LNCaP clone FGC (cell line): ENCODE measurements around the gene TP53BP1.

Source experiments
- DNase-seq: peaks from one replicate; pipeline ENCODE4 v3.0.0-alpha.2; 2011; ENCODE audit warnings: low read depth
- H3K4me3 ChIP-seq: 2 replicates; pipeline ENCODE4 v1.5.1; 2011; ENCODE audit warnings: mild to moderate bottlenecking, low read depth, low read length, control low read depth
- CTCF ChIP-seq: IDR thresholded peaks from 2 replicates; pipeline ENCODE4 v1.5.1; 2012; ENCODE audit warnings: mild to moderate bottlenecking; ENCODE audit not compliant: control insufficient read depth, insufficient read depth; ENCODE audit errors: extremely low read depth

Gene TP53BP1

DNA sequence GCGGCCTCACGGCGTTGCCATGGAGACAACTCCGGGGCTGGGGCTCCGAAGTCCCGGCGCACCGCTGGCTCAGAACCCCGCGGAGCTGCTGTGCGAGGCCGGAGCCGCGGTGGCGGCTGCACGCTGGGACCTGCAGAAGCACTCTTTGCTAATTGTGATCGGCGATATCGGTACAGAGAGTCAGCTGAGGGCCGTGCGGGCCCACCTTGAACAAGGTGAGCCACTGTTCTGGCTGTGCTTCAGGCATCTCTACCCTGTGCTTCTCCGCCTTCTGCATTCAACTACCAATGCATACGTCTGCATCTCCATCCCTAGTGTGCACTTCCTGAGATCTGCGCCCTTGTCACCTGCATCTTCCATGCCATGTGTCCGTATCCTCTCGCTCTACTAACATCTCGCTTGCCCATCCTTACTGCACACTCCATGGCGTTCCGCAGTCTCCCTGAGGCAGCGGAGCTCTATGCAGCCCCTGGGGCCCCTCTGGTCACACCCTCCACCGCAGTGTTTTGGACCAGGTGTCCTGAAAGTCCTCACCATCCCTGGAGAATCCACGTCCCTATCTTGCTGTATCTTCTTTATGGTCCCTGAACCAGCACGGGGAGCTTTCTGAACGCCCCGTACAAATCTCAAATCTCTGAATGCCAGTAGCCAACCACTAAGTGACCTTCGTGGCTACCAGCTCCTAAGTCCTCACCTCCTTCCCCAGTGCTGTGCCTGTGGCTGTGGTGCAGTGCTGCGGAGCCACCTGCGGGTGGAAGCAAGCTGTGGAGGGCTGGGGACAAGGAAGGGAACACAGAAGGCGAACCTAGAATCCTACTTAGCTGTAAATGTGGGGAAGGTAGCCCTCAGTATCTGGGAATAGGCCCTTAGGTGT, 18.3 kb upstream of the TP53BP1 start:
- TF ChIP-seq CTCF = peak; percentile 44
- peak overlapping the region; percentile 71 for H3K4me3 ChIP-seq
- DNase-seq = no peak

- no peak for TF ChIP-seq CTCF
- peak; percentile 94 for DNase-seq
- H3K4me3 ChIP-seq = peak overlapping the region; percentile 71
Measured at GRCh38 chr15:43510200-43511011, 17.4 kb upstream of the TP53BP1 start.

- TF ChIP-seq CTCF = no peak
- no peak for DNase-seq
- peak overlapping the region; percentile 71 for H3K4me3 ChIP-seq
Measured at GRCh38 chr15:43509660-43510199, 16.8 kb upstream of the TP53BP1 start.

- no peak for DNase-seq
- H3K4me3 ChIP-seq = no peak overlapping the region
Measured at GRCh38 chr15:43508991-43509659, 16.2 kb upstream of the TP53BP1 start.

DNA sequence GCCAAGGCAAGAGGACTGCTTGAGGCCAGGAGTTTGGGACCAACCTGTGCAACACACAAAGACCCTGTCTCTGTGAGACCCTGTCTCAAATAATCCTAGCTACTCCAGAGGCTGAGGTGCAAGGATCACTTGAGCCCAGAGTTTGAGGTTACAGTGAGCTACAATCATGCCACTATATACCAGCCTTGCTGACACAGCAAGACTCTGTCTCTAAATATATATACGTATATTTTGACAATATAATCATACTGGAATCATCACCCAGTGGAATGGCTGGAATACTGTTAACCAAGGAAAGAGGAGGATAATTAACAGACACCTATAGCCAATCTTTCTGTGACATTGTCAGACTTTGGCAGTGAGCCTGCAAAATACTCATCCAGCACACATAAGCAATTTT, 15.5 kb upstream of the TP53BP1 start:
- no peak for TF ChIP-seq CTCF
- DNase-seq = no peak
- H3K4me3 ChIP-seq = no peak overlapping the region

More at GRCh38 chr15:43508991-43509659, 16.2 kb upstream of the TP53BP1 start:
- no peak for TF ChIP-seq CTCF

DNA sequence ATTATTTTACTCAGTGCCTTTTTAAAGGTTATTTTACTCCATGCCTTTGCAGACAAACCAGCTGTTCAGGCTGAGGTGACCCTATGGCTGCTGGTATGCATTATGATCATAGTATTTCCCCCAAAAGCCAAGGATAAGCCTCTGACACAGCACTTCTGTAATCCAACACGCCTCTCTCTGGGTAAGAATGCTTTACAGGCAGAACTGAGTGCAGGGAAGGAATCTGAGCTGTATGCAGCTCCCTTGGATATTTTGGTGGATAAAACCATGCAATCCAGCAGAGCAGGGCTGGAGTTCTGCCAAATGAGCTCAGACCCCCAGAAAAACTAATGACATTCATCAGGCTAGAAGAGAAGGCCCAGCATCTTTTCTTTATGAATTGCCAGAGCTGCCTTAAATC, 12.8 kb upstream of the TP53BP1 start:
- H3K4me3 ChIP-seq = no peak overlapping the region
- no peak for DNase-seq
- no peak for TF ChIP-seq CTCF
